Measurements from ENCODE around the gene CYREN.

The CYREN gene

DNA sequence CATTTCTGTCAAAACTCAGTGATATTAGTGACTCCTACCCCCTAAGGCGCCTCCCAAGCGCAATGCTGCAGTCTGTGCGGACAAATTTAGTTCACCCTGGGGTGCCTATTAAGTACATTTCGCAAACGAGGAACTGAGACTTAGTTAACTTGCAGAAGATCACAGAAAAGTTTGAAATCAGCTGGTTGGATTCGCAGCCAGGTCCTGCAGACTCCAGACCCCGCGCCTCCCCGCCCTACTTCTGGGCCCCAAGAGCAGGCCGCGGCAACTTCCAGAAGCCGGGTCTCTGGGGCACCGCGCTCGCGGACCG is 588 bp downstream of the CYREN start:
- Histone ChIP-seq H3K4me1 (ENCODE audit: low read depth, poor library complexity, severe bottlenecking) (peaks cover 28% of the 10 kb centered on the region), H3K36me3 (ENCODE audit: insufficient read depth) (peaks cover 7% of the 10 kb centered on the region; the same call in 1 of the 2 replicates), H3K27me3 (ENCODE audit: insufficient read depth, low read depth) (no peaks in the 10 kb centered on the region), H3K27ac (peak overlapping the region; percentile 84), H3K79me2 (ENCODE audit: insufficient read depth, low read depth) (peaks cover 30% of the 10 kb centered on the region), H3K4me3 (IDR thresholded peaks at IDR 0.05; ENCODE audit: insufficient read depth, low read depth, low read length) (peak overlapping the region; percentile 65), H4K20me1 (ENCODE audit: insufficient read depth) (no peaks in the 10 kb centered on the region), H2AFZ (ENCODE audit: low read depth) (peak overlapping the region; percentile 86), H3K9ac (peak overlapping the region; percentile 90), H3K4me2 (peak overlapping the region; percentile 65)
- TF ChIP-seq, protein P1, sequence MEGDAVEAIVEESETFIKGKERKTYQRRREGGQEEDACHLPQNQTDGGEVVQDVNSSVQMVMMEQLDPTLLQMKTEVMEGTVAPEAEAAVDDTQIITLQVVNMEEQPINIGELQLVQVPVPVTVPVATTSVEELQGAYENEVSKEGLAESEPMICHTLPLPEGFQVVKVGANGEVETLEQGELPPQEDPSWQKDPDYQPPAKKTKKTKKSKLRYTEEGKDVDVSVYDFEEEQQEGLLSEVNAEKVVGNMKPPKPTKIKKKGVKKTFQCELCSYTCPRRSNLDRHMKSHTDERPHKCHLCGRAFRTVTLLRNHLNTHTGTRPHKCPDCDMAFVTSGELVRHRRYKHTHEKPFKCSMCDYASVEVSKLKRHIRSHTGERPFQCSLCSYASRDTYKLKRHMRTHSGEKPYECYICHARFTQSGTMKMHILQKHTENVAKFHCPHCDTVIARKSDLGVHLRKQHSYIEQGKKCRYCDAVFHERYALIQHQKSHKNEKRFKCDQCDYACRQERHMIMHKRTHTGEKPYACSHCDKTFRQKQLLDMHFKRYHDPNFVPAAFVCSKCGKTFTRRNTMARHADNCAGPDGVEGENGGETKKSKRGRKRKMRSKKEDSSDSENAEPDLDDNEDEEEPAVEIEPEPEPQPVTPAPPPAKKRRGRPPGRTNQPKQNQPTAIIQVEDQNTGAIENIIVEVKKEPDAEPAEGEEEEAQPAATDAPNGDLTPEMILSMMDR (conservative IDR thresholded peaks at IDR 0.05; ENCODE audit: low read depth, low read length), result no peak

DNA sequence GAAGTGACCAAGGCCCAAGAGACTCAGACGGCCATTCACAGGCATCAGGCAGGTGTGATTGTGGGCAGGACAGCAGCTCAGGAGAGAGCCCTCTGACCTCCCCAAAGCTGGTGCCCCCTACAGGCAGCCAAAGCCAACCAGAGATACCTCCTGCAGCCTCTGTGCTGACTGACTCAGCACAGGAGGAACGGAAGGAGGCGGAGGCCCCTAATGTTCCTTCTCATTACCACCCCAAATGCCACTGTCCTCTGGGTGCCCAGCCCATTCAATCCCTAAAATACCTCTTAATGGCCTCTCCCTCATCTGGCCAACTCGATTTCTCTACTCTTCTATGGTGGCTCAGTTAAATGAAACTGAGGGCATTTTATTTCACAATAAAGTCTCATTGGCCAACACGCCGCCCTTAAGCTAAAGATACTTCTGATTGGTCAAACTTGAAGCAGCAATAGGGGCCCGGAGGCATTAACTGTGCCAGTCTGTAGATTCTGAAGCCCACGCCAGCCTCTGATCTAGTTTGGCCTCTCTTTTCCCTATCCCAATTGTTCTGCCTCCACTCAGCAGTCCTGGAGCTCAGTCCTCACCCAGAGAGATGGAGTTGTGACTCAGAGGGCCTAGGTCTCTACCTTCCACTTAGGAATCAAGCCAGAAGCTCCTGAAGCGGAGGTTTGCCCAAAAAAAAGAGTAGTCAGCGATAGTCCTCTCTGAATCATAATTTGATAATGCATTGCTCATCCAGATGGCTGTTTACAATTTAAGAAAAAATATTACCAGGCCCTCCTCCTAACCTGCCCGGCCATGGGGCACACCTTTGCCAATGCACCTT is 1.2 kb downstream of the CYREN start:
- Histone ChIP-seq H3K4me1 (ENCODE audit: low read depth, poor library complexity, severe bottlenecking) (peaks cover 28% of the 10 kb centered on the region), H3K27me3 (ENCODE audit: insufficient read depth, low read depth) (no peaks in the 10 kb centered on the region), H3K4me3 (IDR thresholded peaks at IDR 0.05; ENCODE audit: insufficient read depth, low read depth, low read length) (peak overlapping the region; percentile 65), H3K36me3 (ENCODE audit: insufficient read depth) (peaks cover 7% of the 10 kb centered on the region; the same call in 1 of the 2 replicates), H3K4me2 (peak overlapping the region; percentile 65), H4K20me1 (ENCODE audit: insufficient read depth) (no peaks in the 10 kb centered on the region), H3K27ac (peak overlapping the region; percentile 84), H3K9ac (peak overlapping the region; percentile 90), H2AFZ (ENCODE audit: low read depth) (peak overlapping the region; percentile 86; the same call in 1 of the 2 replicates), H3K79me2 (ENCODE audit: insufficient read depth, low read depth) (peaks cover 30% of the 10 kb centered on the region)
- TF ChIP-seq, protein P1 (conservative IDR thresholded peaks at IDR 0.05; ENCODE audit: low read depth, low read length), result peak; percentile 87

DNA sequence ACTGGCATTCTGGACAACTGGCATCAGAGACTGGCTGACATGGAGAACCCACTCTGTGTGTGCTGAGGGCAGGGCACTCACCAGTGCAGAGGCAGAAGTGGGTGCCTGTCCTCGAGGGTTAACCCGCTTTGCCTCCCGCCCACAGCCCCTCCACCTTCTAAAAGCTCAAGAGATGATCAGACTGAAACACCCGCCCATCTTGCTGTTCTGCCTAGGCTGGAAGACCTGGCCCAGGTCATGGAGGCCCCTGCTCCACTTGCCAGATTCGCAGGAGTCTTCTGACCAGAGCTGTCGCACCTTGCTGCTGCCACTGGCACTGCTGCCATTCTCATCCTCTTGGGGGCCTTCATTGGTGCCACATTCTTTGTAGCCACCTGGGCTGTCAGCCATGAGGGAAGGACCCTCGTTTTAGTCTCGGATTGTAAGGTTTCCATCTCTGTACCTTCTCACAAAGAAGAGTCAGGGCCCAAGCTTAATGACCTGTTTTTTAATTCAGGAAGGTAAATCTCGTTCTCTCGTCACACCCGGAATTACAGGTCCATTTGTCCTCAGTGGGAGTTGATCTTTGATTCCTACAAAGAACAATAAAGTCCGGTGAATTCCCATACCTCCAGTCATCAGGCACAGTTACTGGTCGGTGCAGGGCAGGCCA is 1.9 kb downstream of the CYREN start:
- Histone ChIP-seq H3K4me3 (IDR thresholded peaks at IDR 0.05; ENCODE audit: insufficient read depth, low read depth, low read length) (no peak overlapping the region), H3K79me2 (ENCODE audit: insufficient read depth, low read depth) (peaks cover 30% of the 10 kb centered on the region), H4K20me1 (ENCODE audit: insufficient read depth) (no peaks in the 10 kb centered on the region), H3K36me3 (ENCODE audit: insufficient read depth) (peaks cover 7% of the 10 kb centered on the region; the same call in 1 of the 2 replicates), H3K27me3 (ENCODE audit: insufficient read depth, low read depth) (no peaks in the 10 kb centered on the region), H3K27ac (peak overlapping the region; percentile 84), H2AFZ (ENCODE audit: low read depth) (no peak overlapping the region), H3K4me2 (peak overlapping the region; percentile 65), H3K4me1 (ENCODE audit: low read depth, poor library complexity, severe bottlenecking) (peaks cover 35% of the 10 kb centered on the region), H3K9ac (peak overlapping the region; percentile 90; the same call in 1 of the 2 replicates)
- TF ChIP-seq, protein P1 (conservative IDR thresholded peaks at IDR 0.05; ENCODE audit: low read depth, low read length), result no peak

DNA sequence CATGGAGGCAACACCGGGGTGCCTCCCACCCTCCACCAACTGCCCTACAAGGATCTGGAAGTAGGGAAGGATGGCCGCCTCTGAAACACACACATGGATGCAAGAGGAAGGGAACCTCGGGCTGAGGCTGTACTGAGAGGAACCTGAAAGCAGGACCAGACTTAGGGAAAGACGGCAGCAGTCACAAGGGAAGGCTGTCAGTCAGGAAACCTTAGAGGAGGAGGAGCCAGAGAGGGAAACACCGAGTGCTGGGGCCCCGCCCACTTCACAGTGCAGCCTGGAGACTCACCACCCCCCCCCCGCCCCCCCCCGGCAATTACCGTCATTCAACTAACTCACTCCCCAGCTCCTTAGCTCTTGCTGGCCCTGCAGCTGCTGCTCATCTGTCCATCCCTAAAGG is 2.5 kb downstream of the CYREN start:
- H3K79me2 ChIP-seq (ENCODE audit: insufficient read depth, low read depth), result peaks cover 30% of the 10 kb centered on the region
- no peak overlapping the region for H3K27ac ChIP-seq
- no peaks in the 10 kb centered on the region for H3K27me3 ChIP-seq (ENCODE audit: insufficient read depth, low read depth)
- H3K4me3 ChIP-seq (IDR thresholded peaks at IDR 0.05; ENCODE audit: insufficient read depth, low read depth, low read length), result no peak overlapping the region
- H3K4me2 ChIP-seq, result no peak overlapping the region
- H3K4me1 ChIP-seq (ENCODE audit: low read depth, poor library complexity, severe bottlenecking), result peaks cover 38% of the 10 kb centered on the region
- no peak overlapping the region for H3K9ac ChIP-seq
- TF ChIP-seq, protein P1 (conservative IDR thresholded peaks at IDR 0.05; ENCODE audit: low read depth, low read length), result no peak
- H4K20me1 ChIP-seq (ENCODE audit: insufficient read depth), result no peaks in the 10 kb centered on the region
- peaks cover 7% of the 10 kb centered on the region; the same call in 1 of the 2 replicates for H3K36me3 ChIP-seq (ENCODE audit: insufficient read depth)
- no peak overlapping the region for H2AFZ ChIP-seq (ENCODE audit: low read depth)

Data from KMS-11 (cell line).